Spleen (tissue), 3 donors: ENCODE data around the gene PHC2.

Experiments used
- POLR2A ChIP-seq, 3 donors: fragments of 450-650 bp; IDR thresholded peaks; one replicate each; pipeline ENCODE4 v1.5.1; 2017; ENCODE audit warnings: antibody characterized with exemption in 3 of 3, mild to moderate bottlenecking in 1 of 3
- POLR2AphosphoS5 ChIP-seq, 3 donors: sonication (generic); formaldehyde crosslinking; IDR thresholded peaks; one replicate each; pipeline ENCODE4 v1.5.1; 2017; ENCODE audit warnings: antibody characterized with exemption in 3 of 3

- TF ChIP-seq POLR2A (IDR thresholded peaks at IDR 0.05) (no peak), POLR2AphosphoS5 (IDR thresholded peaks at IDR 0.05) (peak; percentile 36 to 49 (median 40))
Measured at GRCh38 chr1:33298623-33299277, 132.1 kb downstream of the PHC2 start.
